IPS-20b (cell line): ENCODE measurements around the gene NKX2-1.

Source experiments
- H3K27ac ChIP-seq: one replicate; pipeline ENCODE4 v1.5.1; 2013; ENCODE audit warnings: low read length
- H3K27me3 ChIP-seq: 2 replicates; pipeline ENCODE4 v1.6.1; 2013; ENCODE audit warnings: mild to moderate bottlenecking, low read length, inconsistent platforms; ENCODE audit not compliant: insufficient read depth
- H3K36me3 ChIP-seq: 2 replicates; pipeline ENCODE4 v1.6.1; 2013; ENCODE audit warnings: low read depth, mild to moderate bottlenecking, inconsistent platforms, low read length, moderate library complexity; ENCODE audit not compliant: insufficient read depth
- H3K4me1 ChIP-seq: 2 replicates; pipeline ENCODE4 v1.6.1; 2013; ENCODE audit warnings: mild to moderate bottlenecking, control low read depth, inconsistent platforms, low read length, moderate library complexity; ENCODE audit not compliant: insufficient read depth
- H3K4me3 ChIP-seq: 2 replicates; pipeline ENCODE4 v1.5.1; 2013; ENCODE audit warnings: mild to moderate bottlenecking, low read length, inconsistent platforms
- H3K9ac ChIP-seq: 2 replicates; pipeline ENCODE4 v1.6.1; 2013; ENCODE audit warnings: low read depth, mild to moderate bottlenecking, inconsistent platforms, low read length, moderate library complexity
- H3K9me3 ChIP-seq: 2 replicates; pipeline ENCODE4 v1.6.1; 2013; ENCODE audit warnings: mild to moderate bottlenecking, low read depth, low read length, inconsistent platforms; ENCODE audit not compliant: insufficient read depth

Gene NKX2-1

GRCh38 chr14:36524220-36524837 is 4.3 kb upstream of the NKX2-1 start:
- Histone ChIP-seq H3K9me3 (no peaks in the 10 kb centered on the region), H3K9ac (no peak overlapping the region), H3K36me3 (no peaks in the 10 kb centered on the region), H3K4me1 (peaks cover 7% of the 10 kb centered on the region; the same call in 1 of the 2 replicates), H3K27ac (no peak overlapping the region), H3K4me3 (no peak overlapping the region), H3K27me3 (peaks cover 100% of the 10 kb centered on the region)

- peaks cover 7% of the 10 kb centered on the region; the same call in 1 of the 2 replicates for H3K4me1 ChIP-seq
- H3K36me3 ChIP-seq, result no peaks in the 10 kb centered on the region
- no peak overlapping the region for H3K27ac ChIP-seq
- no peak overlapping the region for H3K9ac ChIP-seq
- no peak overlapping the region for H3K4me3 ChIP-seq
- H3K27me3 ChIP-seq, result peaks cover 100% of the 10 kb centered on the region
- no peaks in the 10 kb centered on the region for H3K9me3 ChIP-seq
These were observed 3.1 kb upstream of the NKX2-1 start for GRCh38 chr14:36522972-36523715.

- Histone ChIP-seq H3K27ac (no peak overlapping the region), H3K9me3 (no peaks in the 10 kb centered on the region), H3K4me3 (no peak overlapping the region), H3K9ac (no peak overlapping the region), H3K27me3 (peaks cover 100% of the 10 kb centered on the region), H3K36me3 (no peaks in the 10 kb centered on the region), H3K4me1 (peaks cover 7% of the 10 kb centered on the region; the same call in 1 of the 2 replicates)
These were observed 2.4 kb upstream of the NKX2-1 start for GRCh38 chr14:36522347-36522971.

- Histone ChIP-seq H3K4me1 (peaks cover 7% of the 10 kb centered on the region; the same call in 1 of the 2 replicates), H3K4me3 (no peak overlapping the region), H3K9me3 (no peaks in the 10 kb centered on the region)
These were observed 1.7 kb upstream of the NKX2-1 start for GRCh38 chr14:36521598-36522345.

GRCh38 chr14:36520601-36521525 is 831 bp upstream of the NKX2-1 start:
- Histone ChIP-seq H3K9ac (no peak overlapping the region), H3K27me3 (peaks cover 100% of the 10 kb centered on the region), H3K36me3 (no peaks in the 10 kb centered on the region), H3K9me3 (no peaks in the 10 kb centered on the region; the same call in 1 of the 2 replicates), H3K4me3 (no peak overlapping the region; the same call in 1 of the 2 replicates), H3K4me1 (peaks cover 6% of the 10 kb centered on the region; the same call in 1 of the 2 replicates), H3K27ac (no peak overlapping the region)

More at GRCh38 chr14:36521598-36522345, 1.7 kb upstream of the NKX2-1 start:
- no peak overlapping the region for H3K27ac ChIP-seq
- no peaks in the 10 kb centered on the region for H3K36me3 ChIP-seq
- peaks cover 100% of the 10 kb centered on the region for H3K27me3 ChIP-seq
- no peak overlapping the region for H3K9ac ChIP-seq

GRCh38 chr14:36518586-36519430 is 1.2 kb downstream of the NKX2-1 start:
- Histone ChIP-seq H3K27ac (no peak overlapping the region), H3K9ac (no peak overlapping the region), H3K4me3 (peak overlapping the region; percentile 41; the same call in 1 of the 2 replicates), H3K36me3 (no peaks in the 10 kb centered on the region), H3K4me1 (peaks cover 5% of the 10 kb centered on the region; the same call in 1 of the 2 replicates), H3K27me3 (peaks cover 100% of the 10 kb centered on the region), H3K9me3 (no peaks in the 10 kb centered on the region; the same call in 1 of the 2 replicates)

- Histone ChIP-seq H3K27ac (no peak overlapping the region), H3K9ac (no peak overlapping the region), H3K4me1 (peaks cover 5% of the 10 kb centered on the region; the same call in 1 of the 2 replicates), H3K27me3 (peaks cover 100% of the 10 kb centered on the region), H3K9me3 (no peaks in the 10 kb centered on the region; the same call in 1 of the 2 replicates), H3K4me3 (no peak overlapping the region), H3K36me3 (no peaks in the 10 kb centered on the region)
These were observed 1.9 kb downstream of the NKX2-1 start for GRCh38 chr14:36518031-36518585.

- H3K4me3 ChIP-seq, result no peak overlapping the region
- H3K27me3 ChIP-seq, result peaks cover 100% of the 10 kb centered on the region
- H3K4me1 ChIP-seq, result peaks cover 5% of the 10 kb centered on the region; the same call in 1 of the 2 replicates
- H3K9me3 ChIP-seq, result no peaks in the 10 kb centered on the region; the same call in 1 of the 2 replicates
- H3K27ac ChIP-seq, result no peak overlapping the region
- no peak overlapping the region for H3K9ac ChIP-seq
- no peaks in the 10 kb centered on the region for H3K36me3 ChIP-seq
These were observed 2.6 kb downstream of the NKX2-1 start for GRCh38 chr14:36517242-36518030.

- Histone ChIP-seq H3K36me3 (no peaks in the 10 kb centered on the region), H3K27me3 (peaks cover 100% of the 10 kb centered on the region), H3K9me3 (no peaks in the 10 kb centered on the region; the same call in 1 of the 2 replicates), H3K4me1 (peaks cover 5% of the 10 kb centered on the region; the same call in 1 of the 2 replicates), H3K27ac (no peak overlapping the region), H3K9ac (no peak overlapping the region), H3K4me3 (no peak overlapping the region)
These were observed 3.3 kb downstream of the NKX2-1 start for GRCh38 chr14:36516719-36517241.
